ENCODE data around the gene KRTAP19-1.

Gene KRTAP19-1

GRCh38 chr21:30487336-30487735 is 7.2 kb upstream of the KRTAP19-1 start, which contains the start of gene KRTAP19-2:
KRTAP19-2 (minus strand) TSS chr21:30487436; CDS start chr21:30487348, 88 bp downstream.
- no peak within 1 kb of the TSS for H3K4me3 ChIP-seq (ENCODE audit: low read depth, low read length)
- no peak within 1 kb of the TSS for H3K27ac ChIP-seq (ENCODE audit: extremely low read depth, low read depth, low read length)
- TF ChIP-seq KLF1 (tag by site-specific recombination; IDR thresholded peaks at IDR 0.05), result no peak
- POLR2A ChIA-PET, result no interaction called here
- CTCF ChIA-PET, result no interaction called here
- no peaks in the 10 kb centered on the region for H3K4me1 ChIP-seq (ENCODE audit: control insufficient read depth, insufficient read depth, low read length)
- H3K36me3 ChIP-seq (ENCODE audit: control insufficient read depth in 2 of 2, insufficient read depth in 1 of 2, low read length in 2 of 2), result no peaks in the 10 kb centered on the region
- no peaks in the 10 kb centered on the region for H3K9me3 ChIP-seq (ENCODE audit: control insufficient read depth, insufficient read depth, low read depth, low read length)

GRCh38 chr21:30486180-30486579 is 6.0 kb upstream of the KRTAP19-1 start:
- Histone ChIP-seq H3K27ac (ENCODE audit: extremely low read depth, low read depth, low read length) (no peak overlapping the region), H3K4me3 (ENCODE audit: low read depth, low read length) (no peak overlapping the region), H3K36me3 (ENCODE audit: control insufficient read depth in 2 of 2, insufficient read depth in 1 of 2, low read length in 2 of 2) (no peaks in the 10 kb centered on the region), H3K4me1 (ENCODE audit: control insufficient read depth, insufficient read depth, low read length) (no peaks in the 10 kb centered on the region), H3K9me3 (ENCODE audit: control insufficient read depth, insufficient read depth, low read depth, low read length) (no peaks in the 10 kb centered on the region)
- TF ChIP-seq SETDB1 (IDR thresholded peaks at IDR 0.05; ENCODE audit: insufficient read length, low read length) (peak; percentile 77), TRIM28 (IDR thresholded peaks at IDR 0.05; ENCODE audit: borderline replicate concordance, low read length) (peak; percentile 16; the same call in 1 of the 2 replicates), AEBP2 (tag by site-specific recombination; IDR thresholded peaks at IDR 0.05; ENCODE audit: borderline replicate concordance) (no peak), PRDM2 (tag by site-specific recombination; IDR thresholded peaks at IDR 0.05; ENCODE audit: borderline replicate concordance) (no peak), ZNF138 (tag by site-specific recombination; IDR thresholded peaks at IDR 0.05; ENCODE audit: borderline replicate concordance) (no peak), ZNF26 (tag by site-specific recombination; IDR thresholded peaks at IDR 0.05) (no peak), ZNF501 (tag by site-specific recombination; IDR thresholded peaks at IDR 0.05) (no peak), SCRT2 (tag by site-specific recombination; IDR thresholded peaks at IDR 0.05) (no peak), ZNF623 (tag by site-specific recombination; IDR thresholded peaks at IDR 0.05) (no peak), ZNF830 (tag by site-specific recombination; IDR thresholded peaks at IDR 0.05; ENCODE audit: low read depth) (no peak), ZNF585B (tag by site-specific recombination; IDR thresholded peaks at IDR 0.05) (peak; percentile 75), ZNF398 (tag by site-specific recombination; IDR thresholded peaks at IDR 0.05) (no peak), ZNF791 (tag by site-specific recombination; IDR thresholded peaks at IDR 0.05) (no peak)
- POLR2A ChIA-PET, result no interaction called here
- CTCF ChIA-PET, result no interaction called here

Data from HEK293 (cell line).